Endothelial cell of umbilical vein (primary cell): Measurements from ENCODE around the gene NLRP9.

ENCODE experiments used
- EZH2 ChIP-seq: IDR thresholded peaks from 2 replicates; pipeline ENCODE4 v1.6.1; 2012; ENCODE audit warnings: borderline replicate concordance, low read depth, mild to moderate bottlenecking, moderate library complexity, low read length, inconsistent platforms; ENCODE audit not compliant: severe bottlenecking
- FOS ChIP-seq: IDR thresholded peaks from 2 replicates; pipeline ENCODE4 v1.6.1; 2011; ENCODE audit warnings: mild to moderate bottlenecking, low read length, moderate library complexity, borderline replicate concordance; ENCODE audit not compliant: insufficient read depth
- GATA2 ChIP-seq: IDR thresholded peaks from 2 replicates; pipeline ENCODE4 v1.7.0; 2011; ENCODE audit warnings: low read depth, mild to moderate bottlenecking, moderate library complexity, mixed read lengths, low read length; ENCODE audit not compliant: insufficient read length, insufficient read depth
- JUN ChIP-seq: IDR thresholded peaks from 2 replicates; pipeline ENCODE4 v1.6.1; 2011; ENCODE audit warnings: borderline replicate concordance, low read depth; ENCODE audit not compliant: insufficient read length, insufficient read depth
- MYC ChIP-seq: IDR thresholded peaks from one replicate; pipeline ENCODE4 v1.6.1; 2011; ENCODE audit warnings: mild to moderate bottlenecking, low read depth, low read length
- POLR2A ChIP-seq: IDR thresholded peaks from 2 replicates; pipeline ENCODE4 v1.6.1; 2012; ENCODE audit warnings: low read depth, mild to moderate bottlenecking, control low read depth, low read length
- POLR2AphosphoS5 ChIP-seq: IDR thresholded peaks from 2 replicates; pipeline ENCODE4 v1.6.1; 2012; ENCODE audit warnings: low read depth, mild to moderate bottlenecking, control low read depth, low read length, moderate library complexity; ENCODE audit not compliant: insufficient read depth
- TF ChIP-seq, protein P1 (sequence below), 2 donors: IDR thresholded peaks; 1 replicate in 1 of 2; 2 replicates in 1 of 2; pipeline ENCODE4 v1.5.1; 2011; ENCODE audit warnings: low read length in 2 of 2, mild to moderate bottlenecking in 2 of 2, moderate library complexity in 2 of 2, control low read depth in 1 of 2, inconsistent platforms in 1 of 2, low read depth in 1 of 2; ENCODE audit not compliant: insufficient read depth in 1 of 2; ENCODE audit errors: extremely low read depth in 1 of 2
- TF ChIP-seq, protein P2 (sequence below): IDR thresholded peaks from 2 replicates; pipeline ENCODE4 v1.6.1; 2011; ENCODE audit not compliant: insufficient read depth, insufficient read length

DNA sequence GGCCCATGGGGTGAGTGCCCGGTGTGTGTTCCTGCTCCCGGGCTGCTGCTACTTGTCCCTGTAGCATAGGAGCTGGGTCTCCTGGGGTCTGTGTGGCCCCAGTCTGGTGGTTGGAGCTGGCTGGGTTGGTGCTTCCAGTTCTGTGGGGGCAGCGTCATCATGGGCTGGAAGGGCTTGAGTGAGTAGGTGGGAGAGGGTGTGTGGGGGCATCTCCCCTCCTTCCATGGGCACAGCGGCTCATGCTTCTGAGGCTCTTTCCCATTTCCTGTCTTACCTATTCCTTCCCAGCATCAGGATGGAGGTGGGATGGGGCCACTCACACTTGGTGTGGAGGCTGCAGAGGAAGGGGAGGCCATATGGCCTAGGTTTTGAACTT lies 71.2 kb downstream of the NLRP9 start:
- TF ChIP-seq POLR2AphosphoS5 (no peak), EZH2 (no peak), POLR2A (no peak), MYC (no peak), GATA2 (no peak), FOS (no peak), JUN (no peak)
- TF ChIP-seq, protein P1, sequence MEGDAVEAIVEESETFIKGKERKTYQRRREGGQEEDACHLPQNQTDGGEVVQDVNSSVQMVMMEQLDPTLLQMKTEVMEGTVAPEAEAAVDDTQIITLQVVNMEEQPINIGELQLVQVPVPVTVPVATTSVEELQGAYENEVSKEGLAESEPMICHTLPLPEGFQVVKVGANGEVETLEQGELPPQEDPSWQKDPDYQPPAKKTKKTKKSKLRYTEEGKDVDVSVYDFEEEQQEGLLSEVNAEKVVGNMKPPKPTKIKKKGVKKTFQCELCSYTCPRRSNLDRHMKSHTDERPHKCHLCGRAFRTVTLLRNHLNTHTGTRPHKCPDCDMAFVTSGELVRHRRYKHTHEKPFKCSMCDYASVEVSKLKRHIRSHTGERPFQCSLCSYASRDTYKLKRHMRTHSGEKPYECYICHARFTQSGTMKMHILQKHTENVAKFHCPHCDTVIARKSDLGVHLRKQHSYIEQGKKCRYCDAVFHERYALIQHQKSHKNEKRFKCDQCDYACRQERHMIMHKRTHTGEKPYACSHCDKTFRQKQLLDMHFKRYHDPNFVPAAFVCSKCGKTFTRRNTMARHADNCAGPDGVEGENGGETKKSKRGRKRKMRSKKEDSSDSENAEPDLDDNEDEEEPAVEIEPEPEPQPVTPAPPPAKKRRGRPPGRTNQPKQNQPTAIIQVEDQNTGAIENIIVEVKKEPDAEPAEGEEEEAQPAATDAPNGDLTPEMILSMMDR (IDR thresholded peaks at IDR 0.05; ENCODE audit: extremely low read depth in 1 of 2, insufficient read depth in 1 of 2, low read depth in 1 of 2, low read length in 2 of 2) = no peak
- TF ChIP-seq, protein P2, sequence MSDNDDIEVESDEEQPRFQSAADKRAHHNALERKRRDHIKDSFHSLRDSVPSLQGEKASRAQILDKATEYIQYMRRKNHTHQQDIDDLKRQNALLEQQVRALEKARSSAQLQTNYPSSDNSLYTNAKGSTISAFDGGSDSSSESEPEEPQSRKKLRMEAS = no peak
